Activated naive CD4-positive, alpha-beta T cell treated with anti-CD3 and anti-CD28 coated beads, Interleukin-2, amount 10 ng/mL, durations not matched to agents 7 days and 5 days (primary cell): ENCODE results near the gene TCEA3.
"Not testable (repeated sequence)": the region's sequence is repeated elsewhere in the genome, so short reads cannot be mapped to it uniquely, and the experiment has no call there.

Source experiments
- CTCF ChIA-PET: fragments of 350-600 bp; sonication (Branson Sonifier 250); formaldehyde crosslinking; loops from one replicate; lab custom pipeline; 2021; ENCODE audit warnings: antibody characterized with exemption; lab: Charles Lee
- DNase-seq: peaks from one replicate; pipeline ENCODE4 v3.0.0-alpha.2; 2020
- H3K27ac Mint-ChIP-seq: one replicate; pipeline ENCODE4 v1.8.0; 2021; ENCODE audit warnings: mild to moderate bottlenecking, moderate library complexity, mixed read lengths
- H3K27me3 Mint-ChIP-seq: one replicate; pipeline ENCODE4 v1.8.0; 2021; ENCODE audit warnings: mild to moderate bottlenecking, mixed read lengths
- H3K36me3 Mint-ChIP-seq: one replicate; pipeline ENCODE4 v1.8.0; 2021; ENCODE audit warnings: mixed read lengths
- H3K4me1 Mint-ChIP-seq: one replicate; pipeline ENCODE4 v1.8.0; 2021; ENCODE audit warnings: mixed read lengths
- H3K4me3 Mint-ChIP-seq: one replicate; pipeline ENCODE4 v1.8.0; 2021; ENCODE audit warnings: mild to moderate bottlenecking, moderate library complexity, mixed read lengths
- H3K9me3 Mint-ChIP-seq: one replicate; pipeline ENCODE4 v1.8.0; 2021; ENCODE audit warnings: mixed read lengths

The TCEA3 gene

DNA sequence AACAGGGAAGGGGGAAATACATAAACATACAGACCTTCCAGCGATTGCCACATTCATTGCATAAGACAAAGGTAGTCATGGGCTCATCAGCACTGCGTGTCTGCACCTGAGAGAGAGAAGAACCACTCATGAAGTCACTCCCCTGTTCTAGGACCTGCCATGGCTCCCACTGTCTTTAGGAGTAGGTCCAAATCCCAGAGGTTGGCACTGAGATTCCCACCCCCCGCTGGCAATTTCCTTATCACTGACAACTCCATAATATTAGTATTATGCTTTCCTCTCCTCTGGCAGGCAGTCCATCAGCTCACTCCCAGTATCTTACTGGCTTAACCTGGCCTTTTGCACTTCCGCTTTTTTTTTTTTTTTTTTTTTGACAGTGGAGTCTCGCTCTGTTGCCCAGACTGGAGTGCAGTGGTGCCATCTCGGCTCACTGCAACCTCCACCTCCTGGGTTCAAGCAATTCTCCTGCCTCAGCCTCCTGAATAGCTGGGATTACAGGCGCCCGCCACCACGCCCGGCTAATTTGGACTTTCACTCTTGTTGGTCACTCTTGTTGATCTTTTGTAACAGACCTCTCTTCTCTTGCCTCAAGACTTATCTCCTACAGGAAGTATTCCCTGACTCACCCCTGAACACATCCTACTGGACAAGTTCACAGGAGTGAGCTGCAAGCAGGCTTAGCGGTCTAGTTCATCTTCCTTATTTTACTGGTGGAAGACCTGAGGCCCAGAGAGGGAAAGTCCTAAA is 40.1 kb downstream of the TCEA3 start:
- CTCF ChIA-PET: interaction anchor here (2.1 kb wide), 1 partner anchor 19 kb away, joined by 8 read pairs; no protein-coding TSS in a partner anchor
- Mint-ChIP-seq H3K27ac (peak overlapping the region; percentile 49), H3K4me3 (no peak overlapping the region), H3K36me3 (peaks cover 20% of the 10 kb centered on the region), H3K27me3 (no peaks in the 10 kb centered on the region), H3K9me3 (no peaks in the 10 kb centered on the region), H3K4me1 (no peaks in the 10 kb centered on the region)
- no peak for DNase-seq

GRCh38 chr1:23383577-23384311 is 40.8 kb downstream of the TCEA3 start:
- no peak for DNase-seq
- H3K4me3 Mint-ChIP-seq: no peak overlapping the region
- no peaks in the 10 kb centered on the region for H3K9me3 Mint-ChIP-seq
- no peaks in the 10 kb centered on the region for H3K4me1 Mint-ChIP-seq
- CTCF ChIA-PET: no interaction called here
- H3K27me3 Mint-ChIP-seq: no peaks in the 10 kb centered on the region
- peaks cover 20% of the 10 kb centered on the region for H3K36me3 Mint-ChIP-seq
- no peak overlapping the region for H3K27ac Mint-ChIP-seq

GRCh38 chr1:23381233-23381885 is 43.2 kb downstream of the TCEA3 start:
- Mint-ChIP-seq H3K4me3 (no peak overlapping the region), H3K36me3 (peaks cover 20% of the 10 kb centered on the region), H3K27me3 (no peaks in the 10 kb centered on the region), H3K9me3 (no peaks in the 10 kb centered on the region), H3K4me1 (no peaks in the 10 kb centered on the region), H3K27ac (no peak overlapping the region)
- CTCF ChIA-PET: interaction anchor here (0.6 to 1.0 kb wide), 2 partner anchors 21 to 24 kb away, joined by 3 read pairs; no protein-coding TSS in a partner anchor
- DNase-seq: no peak

DNA sequence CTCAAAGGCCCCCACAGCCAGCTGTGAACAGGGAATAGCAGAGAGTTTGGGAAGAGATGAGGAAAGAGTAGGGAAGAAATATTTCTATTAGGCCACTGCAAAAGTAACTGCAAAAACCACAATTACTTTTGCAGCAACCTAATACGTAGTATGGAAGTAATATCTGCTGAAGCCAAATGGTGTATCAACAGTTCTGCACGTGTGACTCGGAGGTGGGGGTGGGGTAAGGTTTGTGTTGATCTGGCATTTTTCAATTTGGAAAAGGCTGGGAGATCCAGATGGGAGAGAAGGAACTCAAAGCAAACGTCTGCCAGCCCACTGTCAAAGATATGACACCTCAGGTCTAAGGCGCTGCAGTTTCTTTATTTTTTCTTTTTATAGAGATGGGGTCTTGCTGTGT is 43.8 kb downstream of the TCEA3 start:
- Mint-ChIP-seq H3K27ac (no peak overlapping the region), H3K4me1 (no peaks in the 10 kb centered on the region), H3K4me3 (no peak overlapping the region), H3K27me3 (no peaks in the 10 kb centered on the region), H3K36me3 (peaks cover 20% of the 10 kb centered on the region), H3K9me3 (no peaks in the 10 kb centered on the region)
- CTCF ChIA-PET: interaction anchor here (0.6 kb wide), 1 partner anchor 269 kb away, joined by 3 read pairs; no protein-coding TSS in a partner anchor
- DNase-seq: no peak

GRCh38 chr1:23380236-23380635 is 44.3 kb downstream of the TCEA3 start:
- not testable (repeated sequence) for H3K27ac Mint-ChIP-seq
- CTCF ChIA-PET: interaction anchor here (0.6 kb wide), 1 partner anchor 269 kb away, joined by 3 read pairs; no protein-coding TSS in a partner anchor

GRCh38 chr1:23376890-23377811 is 47.4 kb downstream of the TCEA3 start:
- H3K27me3 Mint-ChIP-seq: no peaks in the 10 kb centered on the region
- no peaks in the 10 kb centered on the region for H3K9me3 Mint-ChIP-seq
- peaks cover 10% of the 10 kb centered on the region for H3K36me3 Mint-ChIP-seq
- no peaks in the 10 kb centered on the region for H3K4me1 Mint-ChIP-seq
- no peak for DNase-seq
- H3K27ac Mint-ChIP-seq: no peak overlapping the region
- CTCF ChIA-PET: interaction anchor here (0.9 kb wide), 1 partner anchor 20 kb away, joined by 3 read pairs; no protein-coding TSS in a partner anchor
- no peak overlapping the region for H3K4me3 Mint-ChIP-seq

More at GRCh38 chr1:23380236-23380635, 44.3 kb downstream of the TCEA3 start:
- DNase-seq, H3K4me3 Mint-ChIP-seq, H3K9me3 Mint-ChIP-seq, H3K4me1 Mint-ChIP-seq, H3K27me3 Mint-ChIP-seq: not testable (repeated sequence)
- H3K36me3 Mint-ChIP-seq: peaks cover 20% of the 10 kb centered on the region

DNA sequence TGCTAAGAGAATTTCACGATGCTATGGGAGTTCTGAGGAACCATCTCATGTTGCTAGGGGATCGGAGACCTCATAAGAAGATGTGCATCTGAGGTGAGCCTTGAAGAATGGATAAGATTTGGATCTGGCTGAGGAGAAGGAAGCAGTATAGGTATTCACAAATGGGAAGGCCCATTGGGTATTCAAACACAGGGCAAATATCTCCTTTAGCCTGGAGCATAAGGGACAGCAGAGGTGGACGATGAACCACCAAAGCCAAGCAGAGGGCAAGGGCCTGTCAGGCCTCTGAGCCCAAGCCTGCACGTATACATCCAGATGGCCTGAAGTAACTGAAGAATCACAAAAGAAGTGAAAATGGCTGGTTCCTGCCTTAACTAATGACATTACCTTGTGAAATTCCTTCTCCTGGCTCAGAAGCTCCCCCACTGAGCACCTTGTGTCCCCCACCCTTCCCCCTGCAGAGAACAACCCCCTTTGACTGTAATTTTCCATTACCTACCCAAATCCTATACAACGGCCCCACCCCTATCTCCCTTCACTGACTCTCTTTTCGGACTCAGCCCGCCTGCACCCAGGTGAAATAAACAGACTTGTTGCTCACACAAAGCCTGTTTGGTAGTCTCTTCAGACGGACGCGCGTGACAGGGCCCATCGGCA is 50.3 kb downstream of the TCEA3 start:
- H3K9me3 Mint-ChIP-seq, CTCF ChIA-PET, DNase-seq, H3K27me3 Mint-ChIP-seq, H3K36me3 Mint-ChIP-seq, H3K4me3 Mint-ChIP-seq, H3K27ac Mint-ChIP-seq: not testable (repeated sequence)
- peaks cover 20% of the 10 kb centered on the region for H3K4me1 Mint-ChIP-seq

DNA sequence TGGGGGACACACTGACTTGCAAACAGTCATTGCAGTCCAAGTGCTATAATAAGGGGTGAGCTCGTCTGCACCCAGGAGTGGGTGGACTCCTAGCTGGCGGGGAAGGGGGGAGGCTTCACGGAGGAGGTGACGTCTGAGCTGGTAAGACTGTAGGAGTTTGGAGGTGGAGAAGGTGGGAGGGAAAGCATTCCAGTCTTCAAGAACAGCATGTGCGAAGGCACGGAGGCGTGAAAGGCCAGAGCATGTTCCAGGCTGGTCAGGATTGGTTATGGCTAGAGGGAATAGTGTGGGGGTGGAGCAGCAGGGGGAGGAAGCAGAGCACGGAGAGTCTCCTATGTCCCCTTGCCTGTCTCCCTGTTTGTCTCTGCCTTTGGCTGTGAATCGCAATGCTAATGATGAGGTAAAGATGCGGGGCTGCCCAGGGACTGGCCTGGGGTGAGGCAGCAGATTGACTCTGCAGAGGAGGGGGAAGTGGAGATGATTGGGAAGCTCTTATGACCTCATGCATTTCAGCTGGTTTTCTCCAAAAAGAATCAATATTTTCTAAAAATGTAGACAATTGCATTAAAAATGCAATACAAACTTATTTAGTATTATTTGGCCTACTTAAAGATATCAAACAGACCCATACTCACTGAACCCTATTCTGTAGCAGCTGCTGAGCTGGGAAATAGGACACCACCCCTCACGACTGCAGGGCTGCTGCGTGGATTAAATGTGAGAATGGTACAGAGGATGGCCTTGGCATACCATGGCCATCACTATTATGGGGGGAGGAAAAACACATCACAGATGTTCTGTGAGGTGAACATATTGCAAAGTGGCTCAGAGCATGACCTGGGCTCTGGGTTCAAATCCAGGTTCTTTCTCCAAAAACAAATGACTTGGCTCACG is 52.3 kb downstream of the TCEA3 start:
- Mint-ChIP-seq H3K27me3 (no peaks in the 10 kb centered on the region), H3K27ac (no peak overlapping the region), H3K36me3 (peaks cover 10% of the 10 kb centered on the region), H3K4me1 (peaks cover 27% of the 10 kb centered on the region), H3K4me3 (no peak overlapping the region), H3K9me3 (no peaks in the 10 kb centered on the region)
- CTCF ChIA-PET: no interaction called here
- no peak for DNase-seq

DNA sequence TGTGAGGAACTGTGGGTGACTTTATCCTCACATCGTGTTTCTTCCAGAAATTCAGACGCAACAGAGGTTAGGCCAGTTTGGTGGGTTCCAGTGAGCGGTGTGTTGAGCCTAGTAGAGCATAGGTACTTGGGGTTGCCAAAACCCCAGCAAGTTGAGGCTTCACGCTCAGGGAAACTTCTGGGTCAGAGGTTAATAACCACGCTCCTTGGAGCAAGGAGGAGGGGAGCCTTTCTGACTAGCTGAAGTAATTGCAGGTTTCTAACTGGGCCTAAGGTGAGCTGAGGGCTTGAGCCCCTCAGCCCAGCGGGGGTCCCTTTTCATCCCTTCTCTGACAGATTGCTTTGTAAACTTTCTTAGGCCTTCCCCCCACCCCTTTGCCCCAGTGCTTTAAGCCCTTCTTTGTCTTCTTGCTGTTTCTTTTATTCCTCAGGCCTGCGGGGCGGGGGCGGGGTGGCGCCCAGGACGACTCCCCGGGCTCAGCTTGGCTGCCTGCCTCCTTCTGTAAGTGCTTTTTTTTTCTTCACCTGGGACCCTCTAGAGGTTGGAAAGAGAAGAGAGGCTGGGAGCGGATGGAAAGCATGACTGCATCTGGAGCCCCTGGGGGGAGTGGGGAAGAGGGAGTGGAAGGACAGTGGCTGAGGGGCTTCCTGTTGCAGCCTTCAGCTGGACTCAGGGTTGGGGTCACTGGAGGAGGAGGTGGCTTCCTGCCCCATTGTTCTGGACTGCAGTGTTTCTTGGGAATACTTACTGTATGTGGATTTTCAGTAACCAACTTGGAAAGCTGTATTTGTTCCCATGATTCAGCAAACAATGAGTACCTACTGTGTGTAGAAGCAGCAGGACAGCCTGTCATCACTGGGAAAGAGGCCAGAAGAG is 53.6 kb downstream of the TCEA3 start:
- Mint-ChIP-seq H3K27me3 (no peaks in the 10 kb centered on the region), H3K27ac (no peak overlapping the region), H3K4me1 (peaks cover 39% of the 10 kb centered on the region), H3K9me3 (peaks cover 11% of the 10 kb centered on the region), H3K36me3 (peaks cover 22% of the 10 kb centered on the region), H3K4me3 (no peak overlapping the region)
- CTCF ChIA-PET: no interaction called here
- no peak for DNase-seq

DNA sequence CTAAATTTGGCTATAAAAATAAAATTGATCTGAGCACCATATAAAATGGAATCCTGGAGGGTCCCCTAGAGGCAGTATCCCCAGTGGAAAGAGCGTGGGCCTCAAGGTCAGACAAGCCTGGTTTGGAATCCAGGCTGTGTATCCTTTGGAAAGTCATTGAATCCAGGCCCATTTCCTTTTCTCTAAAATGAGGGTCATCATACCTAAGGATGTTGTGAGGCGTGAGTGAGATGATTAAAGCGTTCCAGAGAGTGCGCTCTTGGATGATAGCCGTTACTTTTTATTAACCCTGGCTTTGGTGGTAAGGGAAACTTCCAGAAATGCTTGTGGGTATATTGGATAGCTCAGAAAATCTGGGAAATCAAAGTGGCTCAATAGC is 54.2 kb downstream of the TCEA3 start:
- peaks cover 25% of the 10 kb centered on the region for H3K36me3 Mint-ChIP-seq
- H3K27me3 Mint-ChIP-seq: no peaks in the 10 kb centered on the region
- peaks cover 40% of the 10 kb centered on the region for H3K4me1 Mint-ChIP-seq
- peak overlapping the region; percentile 45 for H3K27ac Mint-ChIP-seq
- CTCF ChIA-PET: no interaction called here
- peaks cover 13% of the 10 kb centered on the region for H3K9me3 Mint-ChIP-seq
- DNase-seq: no peak
- H3K4me3 Mint-ChIP-seq: peak overlapping the region; percentile 97

DNA sequence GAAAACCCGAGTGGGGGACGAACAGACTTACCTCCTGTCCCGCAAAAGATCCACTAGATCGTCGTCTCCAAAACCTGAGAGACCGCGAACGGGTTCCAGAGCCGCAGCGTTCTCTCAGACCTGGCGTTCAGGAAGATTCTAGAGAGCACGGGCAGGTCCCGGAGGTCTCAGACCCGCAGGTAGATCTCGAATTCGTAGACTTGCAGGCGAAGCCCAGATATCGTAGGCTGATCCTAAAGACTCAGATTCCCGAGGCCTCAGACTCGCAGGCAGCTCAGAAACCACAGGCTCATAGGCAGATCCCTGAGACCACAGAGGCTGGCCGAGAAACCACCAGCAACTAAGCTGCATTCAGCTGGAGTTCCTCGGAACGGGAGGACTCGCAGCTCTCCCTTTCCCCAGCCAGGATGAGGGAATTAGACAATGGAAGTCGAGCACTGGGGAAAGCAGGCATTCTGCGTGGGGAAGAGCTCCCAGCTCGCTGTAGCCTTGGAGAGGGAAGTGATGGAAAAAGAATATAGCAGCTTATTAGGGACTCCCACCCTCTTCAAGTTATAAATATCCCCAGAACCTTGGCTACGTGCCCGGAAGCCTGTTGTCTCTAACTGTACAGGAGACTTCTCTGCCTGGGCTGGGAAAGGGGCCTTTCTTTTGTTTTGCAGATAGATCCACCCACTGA is 55.1 kb downstream of the TCEA3 start, which contains the start of gene ZNF436:
Gene ZNF436 (minus strand): TSS at position 502 of the 679 bp plus-strand sequence. CDS start 1,831 bp downstream, outside the sequence.
- Mint-ChIP-seq H3K27me3 (no peaks in the 10 kb centered on the region), H3K4me1 (peaks cover 40% of the 10 kb centered on the region), H3K36me3 (peaks cover 32% of the 10 kb centered on the region), H3K4me3 (peak within 1 kb of the TSS; percentile 97), H3K9me3 (peaks cover 17% of the 10 kb centered on the region), H3K27ac (peak within 1 kb of the TSS; percentile 98)
- DNase-seq: peak; percentile 52
- CTCF ChIA-PET: no interaction called here
